HG02885 (cell line): ENCODE measurements around the gene HTRA3.

ENCODE experiments used
- ATAC-seq: cut with Tn5 transposase; IDR thresholded peaks from one replicate; pipeline ENCODE4 v1.9.1; 2021; ENCODE audit warnings: mild to moderate bottlenecking; ENCODE audit not compliant: unreplicated experiment, poor library complexity

The HTRA3 gene

DNA sequence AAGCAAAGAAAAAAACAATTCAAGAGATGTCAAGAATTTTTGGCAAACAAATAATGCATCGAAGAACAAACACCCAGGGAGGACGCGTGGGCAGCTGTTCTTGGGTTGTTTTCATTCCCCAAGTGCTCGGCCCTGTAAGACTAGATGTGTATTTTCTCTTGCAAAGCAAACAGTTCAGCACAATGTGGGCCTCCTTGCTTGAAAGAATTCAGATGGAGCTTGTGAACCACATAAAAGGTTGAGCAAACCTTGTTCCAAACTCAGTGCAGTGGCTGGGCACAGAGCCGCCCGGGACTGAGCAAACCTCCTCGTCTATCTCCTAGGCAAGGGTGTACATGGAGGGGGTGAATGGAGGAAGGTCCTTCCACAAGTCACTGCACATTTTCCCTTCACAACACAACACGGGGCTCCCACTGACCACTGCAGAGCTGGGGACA lies 82.4 kb downstream of the HTRA3 start:
- ATAC-seq, result no peak

DNA sequence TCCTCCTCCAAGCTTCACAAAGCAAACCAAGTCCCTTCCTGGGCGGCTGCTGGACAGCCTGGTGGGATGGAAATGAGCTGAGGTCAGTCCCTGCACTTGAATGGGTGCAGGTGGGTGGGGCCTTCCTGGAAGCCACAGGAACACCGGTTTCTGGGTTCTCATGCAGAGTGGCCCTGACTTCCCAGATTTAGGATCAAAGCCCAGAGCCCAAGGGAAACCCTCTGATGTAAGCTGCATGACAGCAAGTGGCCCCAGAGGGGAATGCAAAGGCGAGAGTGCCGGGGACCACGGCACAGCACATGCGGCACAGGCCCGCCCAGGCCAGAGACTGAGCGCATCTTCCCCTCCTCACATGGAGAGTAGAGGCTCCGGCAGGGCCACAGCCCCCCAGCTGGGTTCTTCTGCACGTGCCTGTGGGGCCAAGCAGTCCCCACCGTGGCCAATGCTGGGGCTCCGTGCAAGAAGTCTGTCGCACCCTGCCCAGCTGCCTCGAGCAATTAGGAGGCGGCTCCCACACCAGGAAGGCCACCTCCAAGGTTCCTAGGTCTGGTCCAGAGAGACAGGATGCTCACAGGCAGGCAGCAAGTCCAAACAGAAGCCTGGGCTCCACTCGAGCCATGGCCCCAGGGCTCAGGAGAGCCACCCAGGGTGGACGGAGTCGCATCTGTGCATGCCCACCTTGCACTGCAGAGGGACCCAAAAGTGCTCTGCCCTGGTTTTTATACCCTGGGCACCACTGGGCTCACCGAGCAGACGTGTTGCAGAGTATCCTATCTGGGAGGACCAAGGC lies 83.0 kb downstream of the HTRA3 start:
- ATAC-seq, result no peak

DNA sequence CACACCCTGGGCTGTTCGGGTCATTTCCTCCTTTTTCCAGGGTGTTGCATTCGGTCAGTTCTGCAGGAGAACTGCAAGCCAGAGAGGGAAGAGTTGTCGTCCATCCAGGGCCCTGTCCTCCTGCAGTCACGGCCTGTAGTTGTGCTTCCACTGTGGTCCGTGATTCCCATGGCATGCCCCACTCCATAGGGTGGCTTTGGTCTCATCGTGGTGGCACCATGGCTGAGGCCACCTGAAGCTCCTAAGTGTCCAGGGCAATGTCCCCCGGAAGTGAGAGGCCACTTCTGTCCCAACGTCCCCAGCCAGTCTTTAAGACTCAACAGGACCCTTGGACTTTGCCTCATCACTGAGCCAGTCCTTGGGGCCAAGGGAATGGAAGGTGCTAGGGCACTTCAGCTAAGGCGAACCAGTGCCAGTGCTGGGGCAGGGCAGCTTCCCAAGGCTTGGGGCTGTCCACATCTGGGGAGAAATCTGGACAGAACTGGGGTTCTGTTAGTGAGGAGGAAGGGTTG lies 83.7 kb downstream of the HTRA3 start:
- ATAC-seq, result no peak

DNA sequence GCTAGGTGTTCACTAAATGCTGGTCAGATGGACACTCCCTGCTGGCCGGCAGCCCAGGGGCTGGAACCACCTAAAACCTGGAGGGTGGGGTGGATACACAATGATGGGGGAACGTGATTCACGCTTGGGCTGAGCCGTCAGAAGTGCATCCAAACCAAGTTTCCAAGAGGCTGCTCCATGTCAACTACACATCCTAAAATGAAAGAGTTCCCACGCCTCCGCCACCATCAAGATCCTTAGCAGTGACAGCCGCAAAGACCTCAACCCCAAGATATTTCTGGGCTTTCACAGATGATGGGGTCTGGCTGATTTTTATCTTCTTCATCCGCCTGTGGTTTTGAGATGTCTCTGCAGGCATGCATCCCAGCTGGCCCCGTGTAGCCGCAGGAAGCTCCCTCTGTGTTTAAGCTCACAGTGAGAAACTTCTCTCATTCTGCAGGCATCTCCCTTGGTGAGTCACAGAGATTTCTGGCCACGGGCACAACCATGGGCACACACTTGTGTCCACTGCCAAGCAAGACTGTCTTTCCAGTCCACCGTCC lies 84.4 kb downstream of the HTRA3 start:
- ATAC-seq, result no peak

DNA sequence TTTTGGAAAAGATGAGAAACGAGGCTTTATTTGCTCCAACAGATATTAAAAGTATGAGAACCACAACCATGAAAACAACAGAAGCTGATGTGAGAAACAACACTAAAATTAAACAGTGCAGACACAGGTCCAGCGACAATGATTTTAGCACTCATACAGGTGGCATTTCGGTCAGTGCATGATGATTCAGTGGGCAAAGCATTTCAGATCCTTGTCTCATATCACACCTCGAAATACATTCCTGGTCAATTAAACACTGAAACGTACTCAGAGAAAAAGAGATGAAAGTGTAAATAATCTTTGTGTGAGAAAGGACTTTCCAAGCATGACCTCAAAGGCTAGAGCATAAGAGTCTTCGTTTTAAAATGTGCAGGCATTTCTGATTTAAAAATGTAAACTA lies 85.8 kb downstream of the HTRA3 start:
- no peak for ATAC-seq

DNA sequence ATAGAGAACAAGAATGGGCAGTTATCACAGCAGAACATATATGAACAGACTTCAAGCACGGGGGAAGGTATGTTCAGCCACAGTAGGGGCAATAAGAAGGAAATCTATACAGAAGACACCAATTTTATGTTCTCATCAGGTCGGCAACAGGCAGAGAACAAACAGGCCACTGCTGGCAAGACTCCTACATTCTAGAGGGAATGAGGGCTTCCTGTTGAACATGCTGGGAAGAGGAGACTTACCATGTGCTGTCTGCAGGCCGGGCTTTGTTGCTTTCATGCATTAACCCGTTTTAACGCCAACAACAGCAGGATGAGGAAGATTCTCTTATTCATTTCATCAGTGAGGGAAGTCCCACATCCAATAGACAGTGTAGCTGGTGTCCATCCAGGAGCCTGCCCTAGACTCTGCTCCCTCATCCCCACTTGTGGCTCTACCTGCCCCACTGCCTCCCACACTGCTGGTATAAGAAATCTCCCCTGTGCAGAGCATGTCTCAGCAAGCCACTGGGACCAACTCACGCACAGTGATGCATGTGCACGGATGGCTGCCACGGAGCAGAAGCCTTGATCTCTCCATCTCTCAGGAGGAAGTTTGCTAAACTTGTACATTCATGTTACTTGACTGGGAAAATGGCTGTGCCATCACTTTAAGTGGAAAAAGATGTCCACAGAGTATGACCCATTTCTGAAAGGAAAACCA lies 86.5 kb downstream of the HTRA3 start:
- no peak for ATAC-seq
